ENCODE measurements around the gene HEATR5B. TPM values are rescaled to one million over a fixed set of nuclear protein-coding genes. Genes with fewer than 3 reads are reported as not detected.

Gene HEATR5B
- total and polyA plus RNA-seq, 9 of the 15 experiments (the other 6 are each of a cell fraction or from before 2014, with no cell fraction given), result 4.2 to 21.7 (median 12.2) TPM

DNA sequence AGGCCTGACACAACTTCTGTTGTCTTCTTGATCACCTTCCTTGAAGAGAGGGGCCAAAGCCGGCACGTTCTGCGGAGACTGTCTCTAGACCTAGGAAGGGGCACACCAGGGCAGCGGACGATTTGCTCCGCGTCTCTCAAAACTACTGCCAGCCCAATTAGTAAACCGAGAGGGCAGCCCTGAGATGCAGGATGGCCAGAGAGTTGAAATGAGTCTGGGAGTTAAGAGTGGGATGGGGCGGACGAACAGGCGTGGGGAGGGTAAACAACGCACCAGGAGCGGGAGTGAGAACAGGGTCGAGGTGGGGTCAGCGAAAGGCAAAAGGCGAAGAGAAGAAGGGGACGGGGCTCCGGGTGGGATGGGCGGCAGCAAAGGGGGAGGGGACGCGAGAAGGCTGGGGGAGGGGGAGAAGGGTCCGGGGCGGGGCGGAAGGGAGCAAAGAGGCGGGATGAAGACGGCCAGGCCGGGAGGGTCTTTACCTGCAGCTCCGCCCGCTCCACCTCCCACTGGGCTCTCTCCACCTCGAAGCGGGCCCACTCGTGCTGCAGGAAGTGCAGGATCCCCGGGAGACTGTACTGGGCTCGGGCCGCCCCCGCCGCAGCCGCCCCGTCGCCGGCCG, 118.3 kb downstream of the HEATR5B start (continued):
- TF ChIP-seq, protein P1, sequence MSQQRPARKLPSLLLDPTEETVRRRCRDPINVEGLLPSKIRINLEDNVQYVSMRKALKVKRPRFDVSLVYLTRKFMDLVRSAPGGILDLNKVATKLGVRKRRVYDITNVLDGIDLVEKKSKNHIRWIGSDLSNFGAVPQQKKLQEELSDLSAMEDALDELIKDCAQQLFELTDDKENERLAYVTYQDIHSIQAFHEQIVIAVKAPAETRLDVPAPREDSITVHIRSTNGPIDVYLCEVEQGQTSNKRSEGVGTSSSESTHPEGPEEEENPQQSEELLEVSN (IDR thresholded peaks at IDR 0.05; ENCODE audit: borderline replicate concordance in 1 of 2, extremely low read depth in 1 of 2, insufficient read depth in 1 of 2, insufficient read length in 1 of 2, low read depth in 1 of 2, low read length in 1 of 2, poor library complexity in 1 of 2, severe bottlenecking in 1 of 2), result no peak
- TF ChIP-seq HNRNPH1 (optimal IDR thresholded peaks at IDR 0.05; ENCODE audit: low read depth, low read length), result no peak
- TF ChIP-seq YY1 (IDR thresholded peaks at IDR 0.05; ENCODE audit: borderline replicate concordance in 1 of 3, control insufficient read depth in 1 of 3, extremely low read depth in 1 of 3, insufficient read depth in 3 of 3, insufficient read length in 1 of 3, insufficient replicate concordance in 2 of 3, low read depth in 1 of 3, low read length in 2 of 3), result no peak
- TF ChIP-seq, protein P2, sequence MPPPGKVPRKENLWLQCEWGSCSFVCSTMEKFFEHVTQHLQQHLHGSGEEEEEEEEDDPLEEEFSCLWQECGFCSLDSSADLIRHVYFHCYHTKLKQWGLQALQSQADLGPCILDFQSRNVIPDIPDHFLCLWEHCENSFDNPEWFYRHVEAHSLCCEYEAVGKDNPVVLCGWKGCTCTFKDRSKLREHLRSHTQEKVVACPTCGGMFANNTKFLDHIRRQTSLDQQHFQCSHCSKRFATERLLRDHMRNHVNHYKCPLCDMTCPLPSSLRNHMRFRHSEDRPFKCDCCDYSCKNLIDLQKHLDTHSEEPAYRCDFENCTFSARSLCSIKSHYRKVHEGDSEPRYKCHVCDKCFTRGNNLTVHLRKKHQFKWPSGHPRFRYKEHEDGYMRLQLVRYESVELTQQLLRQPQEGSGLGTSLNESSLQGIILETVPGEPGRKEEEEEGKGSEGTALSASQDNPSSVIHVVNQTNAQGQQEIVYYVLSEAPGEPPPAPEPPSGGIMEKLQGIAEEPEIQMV (tag; conservative IDR thresholded peaks at IDR 0.05; ENCODE audit: low read depth), result no peak
- TF ChIP-seq, protein P3, sequence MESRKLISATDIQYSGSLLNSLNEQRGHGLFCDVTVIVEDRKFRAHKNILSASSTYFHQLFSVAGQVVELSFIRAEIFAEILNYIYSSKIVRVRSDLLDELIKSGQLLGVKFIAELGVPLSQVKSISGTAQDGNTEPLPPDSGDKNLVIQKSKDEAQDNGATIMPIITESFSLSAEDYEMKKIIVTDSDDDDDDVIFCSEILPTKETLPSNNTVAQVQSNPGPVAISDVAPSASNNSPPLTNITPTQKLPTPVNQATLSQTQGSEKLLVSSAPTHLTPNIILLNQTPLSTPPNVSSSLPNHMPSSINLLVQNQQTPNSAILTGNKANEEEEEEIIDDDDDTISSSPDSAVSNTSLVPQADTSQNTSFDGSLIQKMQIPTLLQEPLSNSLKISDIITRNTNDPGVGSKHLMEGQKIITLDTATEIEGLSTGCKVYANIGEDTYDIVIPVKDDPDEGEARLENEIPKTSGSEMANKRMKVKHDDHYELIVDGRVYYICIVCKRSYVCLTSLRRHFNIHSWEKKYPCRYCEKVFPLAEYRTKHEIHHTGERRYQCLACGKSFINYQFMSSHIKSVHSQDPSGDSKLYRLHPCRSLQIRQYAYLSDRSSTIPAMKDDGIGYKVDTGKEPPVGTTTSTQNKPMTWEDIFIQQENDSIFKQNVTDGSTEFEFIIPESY (CRISPR knock-in tag; IDR thresholded peaks at IDR 0.05), result no peak
- TF ChIP-seq, protein P4, sequence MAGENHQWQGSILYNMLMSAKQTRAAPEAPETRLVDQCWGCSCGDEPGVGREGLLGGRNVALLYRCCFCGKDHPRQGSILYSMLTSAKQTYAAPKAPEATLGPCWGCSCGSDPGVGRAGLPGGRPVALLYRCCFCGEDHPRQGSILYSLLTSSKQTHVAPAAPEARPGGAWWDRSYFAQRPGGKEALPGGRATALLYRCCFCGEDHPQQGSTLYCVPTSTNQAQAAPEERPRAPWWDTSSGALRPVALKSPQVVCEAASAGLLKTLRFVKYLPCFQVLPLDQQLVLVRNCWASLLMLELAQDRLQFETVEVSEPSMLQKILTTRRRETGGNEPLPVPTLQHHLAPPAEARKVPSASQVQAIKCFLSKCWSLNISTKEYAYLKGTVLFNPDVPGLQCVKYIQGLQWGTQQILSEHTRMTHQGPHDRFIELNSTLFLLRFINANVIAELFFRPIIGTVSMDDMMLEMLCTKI (IDR thresholded peaks at IDR 0.05; ENCODE audit: partially characterized antibody), result no peak
- TF ChIP-seq, protein P5, sequence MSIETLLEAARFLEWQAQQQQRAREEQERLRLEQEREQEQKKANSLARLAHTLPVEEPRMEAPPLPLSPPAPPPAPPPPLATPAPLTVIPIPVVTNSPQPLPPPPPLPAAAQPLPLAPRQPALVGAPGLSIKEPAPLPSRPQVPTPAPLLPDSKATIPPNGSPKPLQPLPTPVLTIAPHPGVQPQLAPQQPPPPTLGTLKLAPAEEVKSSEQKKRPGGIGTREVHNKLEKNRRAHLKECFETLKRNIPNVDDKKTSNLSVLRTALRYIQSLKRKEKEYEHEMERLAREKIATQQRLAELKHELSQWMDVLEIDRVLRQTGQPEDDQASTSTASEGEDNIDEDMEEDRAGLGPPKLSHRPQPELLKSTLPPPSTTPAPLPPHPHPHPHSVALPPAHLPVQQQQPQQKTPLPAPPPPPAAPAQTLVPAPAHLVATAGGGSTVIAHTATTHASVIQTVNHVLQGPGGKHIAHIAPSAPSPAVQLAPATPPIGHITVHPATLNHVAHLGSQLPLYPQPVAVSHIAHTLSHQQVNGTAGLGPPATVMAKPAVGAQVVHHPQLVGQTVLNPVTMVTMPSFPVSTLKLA (conservative IDR thresholded peaks at IDR 0.05), result 0 out of 4 replicates have a peak, but pooled peaks of 1 of the 2 experiments have one; percentile 11
- no peak for TF ChIP-seq SMARCA5 (IDR thresholded peaks at IDR 0.05)
- TF ChIP-seq, protein P6, sequence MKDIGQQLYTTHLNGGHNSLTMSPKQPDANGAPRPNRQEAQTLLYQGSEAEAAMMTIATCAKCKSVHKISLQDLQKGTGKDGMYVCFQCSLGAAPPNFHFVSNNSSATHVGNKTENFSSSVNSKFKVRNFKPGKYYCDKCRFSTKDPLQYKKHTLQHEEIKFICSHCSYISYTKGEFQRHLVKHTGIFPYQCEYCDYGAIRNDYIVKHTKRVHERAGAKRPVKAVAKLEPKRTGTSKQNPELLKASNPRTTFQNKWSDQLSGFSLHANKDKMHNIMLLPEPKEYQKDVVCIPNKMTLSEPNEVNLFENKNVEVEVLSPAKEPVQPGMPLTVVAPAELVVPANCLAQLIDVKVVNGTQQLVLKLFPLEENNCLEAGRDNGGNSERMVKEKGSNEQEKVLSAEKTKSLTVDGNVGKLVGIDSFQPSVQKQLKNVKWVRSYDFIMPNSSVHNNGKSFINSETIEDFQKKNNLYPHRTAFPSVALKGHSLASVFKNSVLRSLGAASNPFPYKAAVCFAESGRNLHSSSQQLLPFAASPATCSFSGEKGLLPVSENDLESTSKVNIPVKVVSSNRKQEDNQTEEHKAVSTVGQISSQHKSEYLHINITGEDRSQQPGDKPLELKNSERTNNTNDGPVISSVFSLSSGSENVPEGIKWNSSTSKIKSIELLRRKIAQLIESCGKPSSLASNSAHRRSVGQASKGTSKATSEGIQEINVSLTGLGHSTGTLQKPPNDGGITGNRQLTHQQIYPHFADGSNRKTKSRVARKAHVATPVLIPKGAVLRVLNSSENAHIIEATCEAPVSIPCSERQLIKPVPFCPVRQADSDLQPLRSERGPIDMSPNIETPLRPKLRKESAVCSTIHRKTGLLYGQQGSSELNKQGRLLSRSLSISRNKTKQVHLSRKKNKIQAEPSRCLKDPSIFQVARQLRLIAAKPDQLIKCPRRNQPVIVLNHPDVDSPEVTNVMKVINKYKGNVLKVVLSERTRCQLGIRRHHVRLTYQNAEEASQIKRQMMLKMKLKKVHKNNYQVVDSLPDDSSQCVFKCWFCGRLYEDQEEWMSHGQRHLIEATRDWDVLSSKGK (CRISPR knock-in tag; IDR thresholded peaks at IDR 0.05), result no peak
- TF ChIP-seq ARNT (IDR thresholded peaks at IDR 0.05), result 0 out of 4 replicates have a peak, but pooled peaks of 1 of the 2 experiments have one; percentile 12
- TF ChIP-seq FOXK2 (conservative IDR thresholded peaks at IDR 0.05 in 1 of 2, IDR thresholded peaks at IDR 0.05 in 1 of 2; ENCODE audit: low read depth in 2 of 2), result peak; percentile 49 to 54; a peak in 3 of 4 replicates
- no peak for TF ChIP-seq KDM4B (IDR thresholded peaks at IDR 0.05; ENCODE audit: borderline replicate concordance in 2 of 2, low read depth in 1 of 2)
